RWPE1 (cell line): ENCODE results near the gene AMOTL1.

Source experiments
- CTCF ChIA-PET: fragments of 350-600 bp; sonication (Branson Sonifier 250); formaldehyde crosslinking; extraction: SDS; loops from one replicate; lab custom pipeline; 2021; lab: Yijun Ruan, JAX
- POLR2A ChIA-PET: fragments of 400-600 bp; formaldehyde crosslinking; extraction: SDS; loops from one replicate; lab custom pipeline; 2020; ENCODE audit warnings: antibody characterized with exemption; ENCODE audit not compliant: low non-redundant PET; lab: Yijun Ruan, JAX
- DNase-seq: peaks from one replicate; pipeline ENCODE4 v3.0.0; 2012; ENCODE audit warnings: low spot score
- H3K27ac ChIP-seq: fragments of 450-650 bp; 2 replicates; pipeline ENCODE4 v1.5.1; 2017
- TF ChIP-seq, protein P1 (sequence below): fragments of 450-650 bp; conservative IDR thresholded peaks from 2 replicates; pipeline ENCODE4 v1.5.1; 2017; ENCODE audit warnings: low read depth, mild to moderate bottlenecking

Gene AMOTL1

GRCh38 chr11:94877443-94878200, 109.5 kb downstream of the AMOTL1 start:
- CTCF ChIA-PET: interaction anchor here (0.5 kb wide), 1 partner anchor 101 kb away, joined by 3 read pairs; no protein-coding TSS in a partner anchor

DNA sequence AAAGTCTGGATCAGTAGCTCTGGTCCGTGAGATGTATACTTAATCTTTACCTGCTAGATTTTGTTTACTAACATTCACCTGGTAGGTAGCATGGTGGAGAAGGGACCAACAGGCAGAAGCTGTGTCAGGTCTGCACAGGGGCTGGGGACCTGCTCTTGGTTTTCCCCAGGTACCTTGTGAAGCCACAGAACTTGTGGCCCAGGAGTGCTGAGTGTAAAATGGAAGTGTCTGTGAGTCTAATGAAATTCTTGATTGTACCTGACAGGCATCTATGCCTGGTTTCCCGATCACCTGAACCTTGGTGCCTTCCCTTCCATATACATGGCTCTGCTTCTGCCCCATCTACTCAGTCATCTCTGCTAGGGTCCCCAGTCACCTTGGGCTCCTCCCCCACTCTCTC, 110.8 kb downstream of the AMOTL1 start:
- CTCF ChIA-PET: interaction anchor here (0.7 kb wide), 1 partner anchor 90 kb away, joined by 3 read pairs; no protein-coding TSS in a partner anchor

More at GRCh38 chr11:94877443-94878200, 109.5 kb downstream of the AMOTL1 start:
- DNase-seq: no peak
- POLR2A ChIA-PET: no interaction called here
- TF ChIP-seq, protein P1, sequence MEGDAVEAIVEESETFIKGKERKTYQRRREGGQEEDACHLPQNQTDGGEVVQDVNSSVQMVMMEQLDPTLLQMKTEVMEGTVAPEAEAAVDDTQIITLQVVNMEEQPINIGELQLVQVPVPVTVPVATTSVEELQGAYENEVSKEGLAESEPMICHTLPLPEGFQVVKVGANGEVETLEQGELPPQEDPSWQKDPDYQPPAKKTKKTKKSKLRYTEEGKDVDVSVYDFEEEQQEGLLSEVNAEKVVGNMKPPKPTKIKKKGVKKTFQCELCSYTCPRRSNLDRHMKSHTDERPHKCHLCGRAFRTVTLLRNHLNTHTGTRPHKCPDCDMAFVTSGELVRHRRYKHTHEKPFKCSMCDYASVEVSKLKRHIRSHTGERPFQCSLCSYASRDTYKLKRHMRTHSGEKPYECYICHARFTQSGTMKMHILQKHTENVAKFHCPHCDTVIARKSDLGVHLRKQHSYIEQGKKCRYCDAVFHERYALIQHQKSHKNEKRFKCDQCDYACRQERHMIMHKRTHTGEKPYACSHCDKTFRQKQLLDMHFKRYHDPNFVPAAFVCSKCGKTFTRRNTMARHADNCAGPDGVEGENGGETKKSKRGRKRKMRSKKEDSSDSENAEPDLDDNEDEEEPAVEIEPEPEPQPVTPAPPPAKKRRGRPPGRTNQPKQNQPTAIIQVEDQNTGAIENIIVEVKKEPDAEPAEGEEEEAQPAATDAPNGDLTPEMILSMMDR: no peak
- no peak overlapping the region; the same call in 1 of the 2 replicates for H3K27ac ChIP-seq

GRCh38 chr11:94880216-94880615, 112.1 kb downstream of the AMOTL1 start:
- ChIA-PET POLR2A (no interaction called here), CTCF (no interaction called here)
- TF ChIP-seq, protein P1: no peak
- no peak overlapping the region for H3K27ac ChIP-seq
- peak; percentile 76 for DNase-seq

More for the DNA sequence above, 110.8 kb downstream of the AMOTL1 start:
- POLR2A ChIA-PET: no interaction called here
- TF ChIP-seq, protein P1: no peak
- no peak overlapping the region for H3K27ac ChIP-seq
- DNase-seq: no peak

- TF ChIP-seq, protein P1: no peak
- peak overlapping the region; percentile 48 for H3K27ac ChIP-seq
- ChIA-PET POLR2A (no interaction called here), CTCF (no interaction called here)
- DNase-seq: peak; percentile 25
These were observed 114.8 kb downstream of the AMOTL1 start for GRCh38 chr11:94882931-94883330.

DNA sequence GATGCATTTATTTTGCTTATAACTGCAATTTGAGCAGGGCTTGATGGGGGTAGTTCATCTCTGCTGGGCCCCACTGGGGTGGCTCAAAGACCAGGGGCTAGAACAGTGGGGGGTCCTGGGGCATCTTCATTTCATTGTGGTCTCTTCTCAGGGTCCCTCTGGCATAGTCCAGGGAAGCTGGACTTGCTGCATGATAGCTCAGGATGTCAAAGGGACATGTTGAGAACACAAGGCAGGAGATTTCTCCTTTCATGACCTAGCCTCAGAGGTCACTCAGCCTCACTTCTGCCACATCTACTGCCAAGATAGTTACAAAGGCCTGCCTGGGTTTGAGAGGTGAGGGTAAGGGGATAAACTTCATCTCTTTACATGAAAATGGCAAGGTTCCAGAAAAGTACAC, 115.7 kb downstream of the AMOTL1 start:
- ChIA-PET POLR2A (no interaction called here), CTCF (no interaction called here)
- no peak for DNase-seq
- TF ChIP-seq, protein P1: no peak
- peak overlapping the region; percentile 52 for H3K27ac ChIP-seq

- ChIA-PET CTCF (no interaction called here), POLR2A (no interaction called here)
- DNase-seq: no peak
- H3K27ac ChIP-seq: peak overlapping the region; percentile 52
- TF ChIP-seq, protein P1: no peak
These were observed 116.2 kb downstream of the AMOTL1 start for GRCh38 chr11:94884376-94884775.
